ENCODE results near the gene CABLES1.
A peak's percentile ranks its signal among the peaks of the same experiment; 100 is the strongest.

DNA sequence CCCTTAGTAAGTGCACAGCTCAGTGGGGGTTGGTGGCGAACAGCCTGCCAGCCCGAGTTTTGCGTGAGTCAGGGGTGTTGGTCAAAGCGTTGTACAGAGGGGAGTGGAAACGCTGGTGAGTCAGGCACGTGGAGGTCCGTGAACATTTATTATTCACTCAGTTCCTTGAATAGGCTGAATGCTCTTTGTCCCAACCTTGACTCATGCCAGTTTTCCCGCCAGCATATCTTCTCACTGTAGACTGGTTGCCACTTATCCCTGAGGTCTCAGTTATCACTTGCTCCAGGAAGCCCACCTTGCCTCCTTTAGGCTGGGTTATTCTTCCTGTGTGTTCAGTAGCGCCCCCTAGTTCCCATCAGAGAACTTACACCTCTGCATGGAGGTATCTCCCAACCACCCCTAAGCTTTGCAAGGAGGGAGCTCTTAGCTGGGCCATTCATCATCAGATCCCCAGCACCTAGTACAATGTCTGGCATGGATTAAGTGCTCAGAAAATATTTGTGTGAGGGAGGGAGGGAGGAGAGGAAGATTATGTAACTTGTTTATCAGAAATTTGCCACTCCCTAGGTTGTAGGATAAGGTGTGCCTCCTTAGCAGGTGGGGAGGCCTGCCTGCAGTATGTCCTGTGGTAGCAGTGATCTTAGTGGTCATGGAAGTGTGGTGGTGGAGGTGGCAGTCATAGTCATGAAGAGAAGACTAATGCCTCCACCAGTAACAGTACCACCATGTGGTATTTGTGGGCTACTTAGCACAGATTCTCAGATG, 72.1 kb downstream of the CABLES1 start:
- peak; percentile 63 for TF ChIP-seq CTCF (IDR thresholded peaks at IDR 0.05; ENCODE audit: insufficient read depth, low read length, poor library complexity, severe bottlenecking)
- TF ChIP-seq EZH2phosphoT487 (conservative IDR thresholded peaks at IDR 0.05; ENCODE audit: low read length) = no peak

All from SU-DHL-6 (cell line).